KMS-11 (cell line): ENCODE results near the gene ZPBP2.

Source experiments
- H2AFZ ChIP-seq: fragments of 200-600 bp; sonication (generic); 2 replicates; pipeline ENCODE4 v1.6.1; 2016; ENCODE audit warnings: antibody characterized with exemption, mixed run types, low read depth
- H3K27ac ChIP-seq: fragments of 200-600 bp; sonication (generic); 2 replicates; pipeline ENCODE4 v1.6.1; 2016; ENCODE audit warnings: mild to moderate bottlenecking, mixed run types
- H3K27me3 ChIP-seq: fragments of 200-600 bp; sonication (generic); 2 replicates; pipeline ENCODE4 v1.6.1; 2017; ENCODE audit warnings: mild to moderate bottlenecking, low read depth, mixed run types, moderate library complexity; ENCODE audit not compliant: insufficient read depth
- H3K36me3 ChIP-seq: fragments of 200-600 bp; sonication (generic); 2 replicates; pipeline ENCODE4 v1.6.1; 2017; ENCODE audit warnings: mild to moderate bottlenecking, mixed run types; ENCODE audit not compliant: insufficient read depth
- H3K4me1 ChIP-seq: fragments of 200-600 bp; sonication (generic); 2 replicates; pipeline ENCODE4 v1.6.1; 2016; ENCODE audit warnings: mild to moderate bottlenecking, low read depth, mixed run types; ENCODE audit not compliant: poor library complexity, severe bottlenecking
- H3K4me2 ChIP-seq: fragments of 200-600 bp; sonication (generic); 2 replicates; pipeline ENCODE4 v1.7.0; 2016; ENCODE audit warnings: mild to moderate bottlenecking, mixed run types
- H3K4me3 ChIP-seq: fragments of 200-600 bp; sonication (generic); IDR thresholded peaks from 2 replicates; pipeline ENCODE4 v1.6.1; 2017; ENCODE audit warnings: low read depth, low read length, mixed read lengths; ENCODE audit not compliant: insufficient read depth
- H3K79me2 ChIP-seq: fragments of 200-600 bp; sonication (generic); 2 replicates; pipeline ENCODE4 v1.6.1; 2016; ENCODE audit warnings: low read depth, mixed run types; ENCODE audit not compliant: insufficient read depth
- H3K9ac ChIP-seq: fragments of 200-600 bp; sonication (generic); 2 replicates; pipeline ENCODE4 v1.6.1; 2016; ENCODE audit warnings: mild to moderate bottlenecking, mixed run types
- H4K20me1 ChIP-seq: fragments of 200-600 bp; sonication (generic); 2 replicates; pipeline ENCODE4 v1.6.1; 2016; ENCODE audit warnings: mild to moderate bottlenecking, mixed run types; ENCODE audit not compliant: insufficient read depth
- CTCF ChIP-seq: fragments of 200-600 bp; sonication (generic); conservative IDR thresholded peaks from 2 replicates; pipeline ENCODE4 v1.6.1; 2017; ENCODE audit warnings: low read depth, mild to moderate bottlenecking, antibody characterized with exemption, low read length, moderate library complexity, mixed read lengths

Gene ZPBP2

GRCh38 chr17:39822051-39822451, 46.0 kb upstream of the ZPBP2 start:
- H3K4me3 ChIP-seq, result no peak overlapping the region
- no peaks in the 10 kb centered on the region for H4K20me1 ChIP-seq
- H3K4me1 ChIP-seq, result peaks cover 63% of the 10 kb centered on the region
- H3K79me2 ChIP-seq, result peaks cover 38% of the 10 kb centered on the region
- H3K27ac ChIP-seq, result peak overlapping the region; percentile 92
- H3K4me2 ChIP-seq, result peak overlapping the region; percentile 93; the same call in 1 of the 2 replicates
- H3K27me3 ChIP-seq, result no peaks in the 10 kb centered on the region
- no peak overlapping the region for H3K9ac ChIP-seq
- no peak for TF ChIP-seq CTCF
- H2AFZ ChIP-seq, result no peak overlapping the region
- peaks cover 42% of the 10 kb centered on the region; the same call in 1 of the 2 replicates for H3K36me3 ChIP-seq

GRCh38 chr17:39823407-39824054, 44.5 kb upstream of the ZPBP2 start:
- no peak for TF ChIP-seq CTCF
- Histone ChIP-seq H3K36me3 (peaks cover 57% of the 10 kb centered on the region; the same call in 1 of the 2 replicates), H3K4me2 (no peak overlapping the region), H3K4me1 (peaks cover 49% of the 10 kb centered on the region), H3K27me3 (no peaks in the 10 kb centered on the region), H3K27ac (peak overlapping the region; percentile 92; the same call in 1 of the 2 replicates), H2AFZ (no peak overlapping the region), H3K79me2 (peaks cover 23% of the 10 kb centered on the region; the same call in 1 of the 2 replicates), H3K4me3 (no peak overlapping the region), H3K9ac (no peak overlapping the region), H4K20me1 (no peaks in the 10 kb centered on the region)

- H3K36me3 ChIP-seq, result peaks cover 73% of the 10 kb centered on the region; the same call in 1 of the 2 replicates
- H4K20me1 ChIP-seq, result no peaks in the 10 kb centered on the region
- H3K4me2 ChIP-seq, result no peak overlapping the region
- H2AFZ ChIP-seq, result no peak overlapping the region
- H3K4me3 ChIP-seq, result no peak overlapping the region
- no peak for TF ChIP-seq CTCF
- no peak overlapping the region for H3K9ac ChIP-seq
- H3K27me3 ChIP-seq, result no peaks in the 10 kb centered on the region
- peaks cover 21% of the 10 kb centered on the region for H3K4me1 ChIP-seq
- H3K79me2 ChIP-seq, result peaks cover 39% of the 10 kb centered on the region
- H3K27ac ChIP-seq, result no peak overlapping the region
These were observed 41.7 kb upstream of the ZPBP2 start for GRCh38 chr17:39826334-39826733.

- Histone ChIP-seq H2AFZ (no peak overlapping the region), H3K4me2 (no peak overlapping the region), H3K79me2 (peaks cover 49% of the 10 kb centered on the region), H4K20me1 (no peaks in the 10 kb centered on the region), H3K36me3 (peaks cover 70% of the 10 kb centered on the region; the same call in 1 of the 2 replicates), H3K4me1 (peaks cover 14% of the 10 kb centered on the region), H3K27me3 (no peaks in the 10 kb centered on the region), H3K9ac (no peak overlapping the region), H3K4me3 (no peak overlapping the region), H3K27ac (no peak overlapping the region)
- no peak for TF ChIP-seq CTCF
These were observed 39.6 kb upstream of the ZPBP2 start for GRCh38 chr17:39828443-39828842.
